Osteocyte (in vitro differentiated cells): ENCODE measurements around the gene XIRP1. TPM values are rescaled to one million over a fixed set of nuclear protein-coding genes. Genes with fewer than 3 reads are reported as not detected.

ENCODE experiments used
- DNase-seq: peaks from one replicate; pipeline ENCODE4 v3.0.0; 2021; ENCODE audit warnings: mixed read lengths; ENCODE audit not compliant: unreplicated experiment; ENCODE audit errors: extremely low spot score
- H3K27ac Mint-ChIP-seq: one replicate; pipeline ENCODE4 v1.8.0; 2021; ENCODE audit warnings: mild to moderate bottlenecking, mixed read lengths; ENCODE audit not compliant: unreplicated experiment
- H3K27me3 Mint-ChIP-seq: one replicate; pipeline ENCODE4 v1.8.0; 2021; ENCODE audit warnings: mixed read lengths; ENCODE audit not compliant: unreplicated experiment
- H3K36me3 Mint-ChIP-seq: one replicate; pipeline ENCODE4 v1.8.0; 2021; ENCODE audit warnings: mixed read lengths; ENCODE audit not compliant: unreplicated experiment
- H3K4me1 Mint-ChIP-seq: one replicate; pipeline ENCODE4 v1.8.0; 2021; ENCODE audit warnings: mixed read lengths; ENCODE audit not compliant: unreplicated experiment
- H3K4me3 Mint-ChIP-seq: one replicate; pipeline ENCODE4 v1.8.0; 2021; ENCODE audit warnings: mild to moderate bottlenecking, moderate library complexity, mixed read lengths; ENCODE audit not compliant: unreplicated experiment
- H3K9me3 Mint-ChIP-seq: one replicate; pipeline ENCODE4 v1.8.0; 2021; ENCODE audit warnings: mixed read lengths; ENCODE audit not compliant: unreplicated experiment
- total RNA-seq: library from RNA; stranded (reverse); gene quantifications from 2 replicates; pipeline ENCODE4 v1.2.1, GENCODE V29; 2021
- TF ChIP-seq, protein P1 (sequence below): fragments of 200-600 bp; sonication (generic); IDR thresholded peaks from 2 replicates; pipeline ENCODE4 v1.5.0; 2021; ENCODE audit warnings: antibody characterized with exemption, mild to moderate bottlenecking, moderate library complexity

Gene XIRP1
- total RNA-seq, 1 donor from 2014 or later, result not detected

DNA sequence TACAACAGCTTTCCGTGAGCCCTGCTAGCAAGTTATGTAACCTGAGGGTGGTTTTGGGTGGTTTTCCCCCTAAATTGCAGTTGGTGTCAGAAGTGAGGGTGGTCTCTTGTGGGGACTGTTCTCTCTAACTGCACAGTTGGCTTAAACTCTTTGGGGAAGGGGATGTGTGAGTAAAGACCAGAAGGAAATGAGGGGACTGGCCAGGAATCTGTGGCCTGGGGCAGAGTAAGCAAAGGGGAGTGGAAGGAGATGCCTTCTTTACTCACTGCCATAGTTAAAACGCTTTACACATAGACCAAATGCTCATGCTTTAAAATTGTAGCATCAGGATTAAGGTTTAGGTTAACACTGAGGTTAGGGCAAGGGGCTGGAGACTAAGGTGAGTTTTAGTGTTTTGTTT is 21.2 kb upstream of the XIRP1 start:
- Mint-ChIP-seq H3K36me3 (no peaks in the 10 kb centered on the region), H3K4me3 (no peak overlapping the region), H3K4me1 (no peaks in the 10 kb centered on the region), H3K27ac (no peak overlapping the region), H3K27me3 (peaks cover 20% of the 10 kb centered on the region), H3K9me3 (no peaks in the 10 kb centered on the region)
- no peak for DNase-seq
- TF ChIP-seq, protein P1, sequence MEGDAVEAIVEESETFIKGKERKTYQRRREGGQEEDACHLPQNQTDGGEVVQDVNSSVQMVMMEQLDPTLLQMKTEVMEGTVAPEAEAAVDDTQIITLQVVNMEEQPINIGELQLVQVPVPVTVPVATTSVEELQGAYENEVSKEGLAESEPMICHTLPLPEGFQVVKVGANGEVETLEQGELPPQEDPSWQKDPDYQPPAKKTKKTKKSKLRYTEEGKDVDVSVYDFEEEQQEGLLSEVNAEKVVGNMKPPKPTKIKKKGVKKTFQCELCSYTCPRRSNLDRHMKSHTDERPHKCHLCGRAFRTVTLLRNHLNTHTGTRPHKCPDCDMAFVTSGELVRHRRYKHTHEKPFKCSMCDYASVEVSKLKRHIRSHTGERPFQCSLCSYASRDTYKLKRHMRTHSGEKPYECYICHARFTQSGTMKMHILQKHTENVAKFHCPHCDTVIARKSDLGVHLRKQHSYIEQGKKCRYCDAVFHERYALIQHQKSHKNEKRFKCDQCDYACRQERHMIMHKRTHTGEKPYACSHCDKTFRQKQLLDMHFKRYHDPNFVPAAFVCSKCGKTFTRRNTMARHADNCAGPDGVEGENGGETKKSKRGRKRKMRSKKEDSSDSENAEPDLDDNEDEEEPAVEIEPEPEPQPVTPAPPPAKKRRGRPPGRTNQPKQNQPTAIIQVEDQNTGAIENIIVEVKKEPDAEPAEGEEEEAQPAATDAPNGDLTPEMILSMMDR, result no peak

DNA sequence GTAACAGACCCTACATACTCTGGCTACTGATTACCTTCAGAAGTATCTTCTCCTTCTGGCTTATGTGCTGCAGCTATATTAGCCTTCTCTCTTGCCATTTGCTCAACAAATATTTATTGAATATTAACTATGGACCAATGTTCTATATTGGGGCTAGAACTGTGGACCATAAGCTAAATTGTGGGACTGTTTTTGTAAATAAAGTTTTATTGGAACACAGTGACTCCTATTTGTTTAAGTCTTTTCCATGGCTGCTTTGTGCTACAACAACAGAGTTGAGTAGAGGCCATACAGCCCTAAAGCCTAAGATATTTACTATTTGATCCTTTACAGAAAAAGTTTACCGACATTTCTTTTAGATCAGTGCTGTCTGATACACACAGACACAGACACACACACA is 20.3 kb upstream of the XIRP1 start:
- no peak for DNase-seq
- no peak overlapping the region for H3K27ac Mint-ChIP-seq
- TF ChIP-seq, protein P1, result no peak
- H3K4me1 Mint-ChIP-seq, result no peaks in the 10 kb centered on the region
- no peak overlapping the region for H3K4me3 Mint-ChIP-seq
- no peaks in the 10 kb centered on the region for H3K9me3 Mint-ChIP-seq
- peaks cover 25% of the 10 kb centered on the region for H3K27me3 Mint-ChIP-seq
- H3K36me3 Mint-ChIP-seq, result no peaks in the 10 kb centered on the region

DNA sequence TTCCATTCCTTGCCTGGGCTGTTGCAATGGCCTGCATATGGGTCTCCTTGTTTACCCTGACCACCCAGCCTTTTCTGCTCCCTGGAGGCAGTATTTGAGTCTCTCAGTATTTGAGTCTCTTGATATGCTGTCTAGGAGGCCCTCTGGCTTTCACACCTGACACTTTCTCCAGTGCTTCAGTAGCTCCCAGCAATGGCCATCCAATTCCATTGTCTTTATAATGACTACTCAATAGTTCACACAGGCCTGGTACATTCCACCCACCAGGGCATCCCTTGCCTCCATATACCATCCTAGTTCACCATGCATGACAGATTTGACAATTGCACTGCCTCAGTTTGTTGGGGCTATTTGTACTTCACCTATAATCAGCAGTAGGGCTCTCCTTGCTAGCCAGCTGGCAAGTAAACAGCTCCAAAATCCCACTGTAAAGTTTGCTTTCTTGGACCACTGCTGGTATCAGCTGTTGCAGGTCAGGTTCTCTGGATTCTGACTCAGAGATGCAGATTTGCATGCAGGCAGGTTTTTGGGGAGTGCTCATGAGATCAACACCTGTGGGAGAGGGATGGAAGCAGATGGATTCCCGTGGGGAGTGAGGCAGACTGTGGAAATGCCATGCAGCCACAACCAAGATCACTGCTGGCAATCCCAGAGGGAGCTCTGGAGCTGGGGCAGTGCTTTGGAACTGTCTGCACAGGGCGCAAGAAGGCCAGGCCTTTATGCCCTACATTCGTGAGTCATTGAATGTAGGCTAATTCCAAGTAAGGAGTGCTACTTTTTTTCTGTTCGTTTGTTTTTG is 19.1 kb upstream of the XIRP1 start:
- TF ChIP-seq, protein P1, result no peak
- Mint-ChIP-seq H3K9me3 (no peaks in the 10 kb centered on the region), H3K4me1 (no peaks in the 10 kb centered on the region), H3K27ac (no peak overlapping the region), H3K4me3 (no peak overlapping the region), H3K27me3 (peaks cover 28% of the 10 kb centered on the region), H3K36me3 (no peaks in the 10 kb centered on the region)
- DNase-seq, result no peak

DNA sequence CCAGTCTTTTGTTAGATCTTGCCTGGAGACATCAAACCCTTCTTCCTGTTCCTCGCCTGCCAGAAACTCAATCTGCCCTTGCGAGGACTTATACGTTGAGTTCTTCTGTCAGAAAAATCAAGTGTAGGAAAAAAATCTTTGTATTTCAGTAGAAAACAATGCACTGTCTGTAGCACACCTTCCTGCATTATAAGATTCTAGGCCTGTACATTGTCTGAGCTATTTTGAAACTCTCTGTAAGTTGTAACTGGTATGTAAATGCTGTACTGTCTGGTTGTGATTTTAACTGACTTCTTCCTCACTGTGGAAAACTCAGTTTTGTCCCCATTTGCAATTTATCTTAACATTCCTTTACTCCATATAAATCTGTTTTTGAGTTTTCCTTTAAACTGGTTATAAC is 17.7 kb upstream of the XIRP1 start:
- Mint-ChIP-seq H3K36me3 (no peaks in the 10 kb centered on the region), H3K4me3 (no peak overlapping the region), H3K27me3 (peaks cover 27% of the 10 kb centered on the region), H3K9me3 (no peaks in the 10 kb centered on the region), H3K4me1 (no peaks in the 10 kb centered on the region), H3K27ac (no peak overlapping the region)
- TF ChIP-seq, protein P1, result no peak
- no peak for DNase-seq

DNA sequence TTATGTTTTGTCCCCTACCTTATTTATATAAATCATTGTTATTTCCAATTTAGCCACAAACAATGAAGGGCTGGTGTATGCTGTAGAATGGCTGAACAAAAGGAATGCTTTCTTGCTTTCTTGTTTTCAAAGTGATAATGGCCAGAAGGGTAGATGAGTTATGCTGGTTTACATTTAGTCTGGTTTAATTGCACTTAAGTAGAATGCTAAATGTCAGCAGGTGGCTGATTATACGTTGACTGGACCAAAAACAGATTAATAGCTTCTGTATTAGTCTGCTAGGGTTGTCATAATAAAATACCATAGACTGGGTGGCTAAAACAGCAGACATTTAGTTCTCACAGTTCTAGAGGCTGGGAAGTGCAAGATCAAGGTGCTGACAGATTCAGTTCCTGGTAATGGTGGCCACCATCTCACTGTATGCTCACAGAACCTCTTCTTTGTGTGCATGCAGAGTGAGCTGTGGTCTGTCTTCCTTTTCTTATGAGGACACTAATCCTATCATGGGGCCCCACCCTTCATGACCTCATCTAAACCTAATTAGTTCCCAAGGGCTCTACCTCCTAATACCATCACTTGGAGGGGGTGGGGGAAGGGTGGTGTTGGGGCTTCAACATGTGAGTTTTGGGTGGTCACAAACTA is 17.1 kb upstream of the XIRP1 start:
- no peak overlapping the region for H3K4me3 Mint-ChIP-seq
- H3K27me3 Mint-ChIP-seq, result peaks cover 26% of the 10 kb centered on the region
- no peak overlapping the region for H3K27ac Mint-ChIP-seq
- H3K36me3 Mint-ChIP-seq, result no peaks in the 10 kb centered on the region
- DNase-seq, result no peak
- H3K9me3 Mint-ChIP-seq, result no peaks in the 10 kb centered on the region
- TF ChIP-seq, protein P1, result no peak
- no peaks in the 10 kb centered on the region for H3K4me1 Mint-ChIP-seq
